ENCODE measurements around the gene SLC37A4.
"Not testable (repeated sequence)": the region's sequence is repeated elsewhere in the genome, so short reads cannot be mapped to it uniquely, and the experiment has no call there.

SLC37A4 gene

GRCh38 chr11:119015054-119015611 is 15.5 kb downstream of the SLC37A4 start:
- Mint-ChIP-seq H3K27ac (peak overlapping the region in 1 of 2 donors; percentile 81), H3K27me3 (no peaks in the 10 kb centered on the region), H3K4me3 (peak overlapping the region; percentile 95 to 99), H3K4me1 (peaks cover 35% of the 10 kb centered on the region), H3K9me3 (no peaks in the 10 kb centered on the region)
- DNase-seq (no peak), ATAC-seq (no peak)

GRCh38 chr11:119014209-119014924 is 16.3 kb downstream of the SLC37A4 start:
- H3K27me3 Mint-ChIP-seq = no peaks in the 10 kb centered on the region
- DNase-seq = no peak
- H3K4me3 Mint-ChIP-seq = no peak overlapping the region
- peak overlapping the region in 1 of 2 donors; percentile 38 for H3K27ac Mint-ChIP-seq
- no peaks in the 10 kb centered on the region for H3K9me3 Mint-ChIP-seq
- H3K4me1 Mint-ChIP-seq = peaks cover 30% of the 10 kb centered on the region
- ATAC-seq = no peak

- Mint-ChIP-seq H3K4me1 (peaks cover 30% of the 10 kb centered on the region), H3K9me3 (no peaks in the 10 kb centered on the region), H3K27ac (peak overlapping the region; percentile 9 to 36), H3K27me3 (no peaks in the 10 kb centered on the region), H3K4me3 (no peak overlapping the region)
- DNase-seq (no peak), ATAC-seq (no peak)
Measured at GRCh38 chr11:119012629-119013170, 18.0 kb downstream of the SLC37A4 start.

- ATAC-seq = peak; percentile 11
Measured at GRCh38 chr11:119011476-119012053, 19.1 kb downstream of the SLC37A4 start.

GRCh38 chr11:119006656-119007055 is 24.0 kb downstream of the SLC37A4 start:
- Mint-ChIP-seq H3K4me3 (no peak overlapping the region), H3K9me3 (no peaks in the 10 kb centered on the region), H3K27me3 (no peaks in the 10 kb centered on the region), H3K27ac (peak overlapping the region in 1 of 2 donors; percentile 76), H3K4me1 (peaks cover 6% of the 10 kb centered on the region)
- ATAC-seq (no peak), DNase-seq (no peak)

More at GRCh38 chr11:119011476-119012053, 19.1 kb downstream of the SLC37A4 start:
- no peak for DNase-seq
- Mint-ChIP-seq H3K9me3 (no peaks in the 10 kb centered on the region), H3K27ac (peak overlapping the region in 1 of 2 donors; percentile 2), H3K27me3 (no peaks in the 10 kb centered on the region), H3K4me3 (no peak overlapping the region), H3K4me1 (peaks cover 31% of the 10 kb centered on the region)

GRCh38 chr11:119000906-119001305 is 29.8 kb downstream of the SLC37A4 start:
- Mint-ChIP-seq H3K9me3 (no peaks in the 10 kb centered on the region), H3K27me3 (no peaks in the 10 kb centered on the region), H3K4me3 (no peak overlapping the region), H3K4me1 (peaks cover 45% of the 10 kb centered on the region), H3K27ac (no peak overlapping the region)
- no peak for DNase-seq
- no peak for ATAC-seq

GRCh38 chr11:118998822-118999221 is 31.9 kb downstream of the SLC37A4 start:
- ATAC-seq = no peak
- Mint-ChIP-seq H3K27me3 (no peaks in the 10 kb centered on the region), H3K4me3 (peak overlapping the region; percentile 99 to 100), H3K9me3 (no peaks in the 10 kb centered on the region), H3K4me1 (peaks cover 48% of the 10 kb centered on the region), H3K27ac (peak overlapping the region; percentile 99 to 100)
- no peak for DNase-seq

GRCh38 chr11:118998388-118998717 is 32.3 kb downstream of the SLC37A4 start:
- Mint-ChIP-seq H3K4me1 (peaks cover 48% of the 10 kb centered on the region), H3K27me3 (no peaks in the 10 kb centered on the region), H3K4me3 (peak overlapping the region; percentile 99 to 100), H3K9me3 (no peaks in the 10 kb centered on the region), H3K27ac (peak overlapping the region; percentile 99 to 100)
- no peak for DNase-seq
- no peak for ATAC-seq

- Mint-ChIP-seq H3K27me3 (no peaks in the 10 kb centered on the region), H3K27ac (peak within 1 kb of the TSS; percentile 99 to 100), H3K4me1 (peaks cover 48% of the 10 kb centered on the region), H3K9me3 (no peaks in the 10 kb centered on the region), H3K4me3 (peak within 1 kb of the TSS; percentile 99 to 100)
- ATAC-seq (peak; percentile 95), DNase-seq (peak; percentile 95 to 97)
Measured at GRCh38 chr11:118997627-118998387, 32.9 kb downstream of the SLC37A4 start, which contains the start of gene CENATAC. TSS of gene CENATAC (plus strand) at chr11:118998138. CDS start at chr11:118998198, 60 bp downstream.

- Mint-ChIP-seq H3K27me3 (no peaks in the 10 kb centered on the region), H3K4me3 (peak overlapping the region; percentile 99 to 100), H3K27ac (peak overlapping the region; percentile 99 to 100), H3K4me1 (peaks cover 48% of the 10 kb centered on the region), H3K9me3 (no peaks in the 10 kb centered on the region)
- DNase-seq (peak; percentile 36 to 62), ATAC-seq (peak; percentile 52)
Measured at GRCh38 chr11:118996926-118997626, 33.6 kb downstream of the SLC37A4 start.

GRCh38 chr11:118991486-118992038 is 39.1 kb downstream of the SLC37A4 start:
- not testable (repeated sequence) for H3K4me1 Mint-ChIP-seq, DNase-seq, H3K27ac Mint-ChIP-seq, ATAC-seq, H3K9me3 Mint-ChIP-seq, H3K4me3 Mint-ChIP-seq, H3K27me3 Mint-ChIP-seq

- H3K9me3 Mint-ChIP-seq = no peaks in the 10 kb centered on the region
- H3K27ac Mint-ChIP-seq = no peak overlapping the region
- no peaks in the 10 kb centered on the region for H3K4me1 Mint-ChIP-seq
- no peak overlapping the region for H3K4me3 Mint-ChIP-seq
- no peak for ATAC-seq
- DNase-seq = no peak
- no peaks in the 10 kb centered on the region for H3K27me3 Mint-ChIP-seq
Measured at GRCh38 chr11:118988280-118988679, 42.4 kb downstream of the SLC37A4 start.

GRCh38 chr11:118984825-118985224 is 45.9 kb downstream of the SLC37A4 start:
- H3K27ac Mint-ChIP-seq = no peak overlapping the region
- ATAC-seq (no peak), DNase-seq (no peak)
- no peak overlapping the region for H3K4me3 Mint-ChIP-seq
- no peaks in the 10 kb centered on the region for H3K27me3 Mint-ChIP-seq
- H3K9me3 Mint-ChIP-seq = no peaks in the 10 kb centered on the region
- peaks cover under 1% of the 10 kb centered on the region for H3K4me1 Mint-ChIP-seq

GRCh38 chr11:118984337-118984736 is 46.3 kb downstream of the SLC37A4 start:
- not testable (repeated sequence) for H3K4me3 Mint-ChIP-seq, DNase-seq, H3K27me3 Mint-ChIP-seq, ATAC-seq, H3K9me3 Mint-ChIP-seq, H3K27ac Mint-ChIP-seq, H3K4me1 Mint-ChIP-seq
